Tibial nerve (tissue), 3 donors: Measurements from ENCODE around the gene ABCC10.

Source experiments
- POLR2A ChIP-seq, 2 donors: fragments of 450-650 bp; IDR thresholded peaks; one replicate each; pipeline ENCODE4 v1.6.1; 2017; ENCODE audit warnings: antibody characterized with exemption in 2 of 2, mild to moderate bottlenecking in 2 of 2, moderate library complexity in 2 of 2
- TF ChIP-seq, protein P1 (sequence below), 5 experiments: fragments of 200-600 bp in 3 of 5; fragments of 450-650 bp in 2 of 5; sonication (generic) in 3 of 5; IDR thresholded peaks; one replicate each; pipeline ENCODE4 v1.5.1; 2016 to 2019; ENCODE audit warnings: antibody characterized with exemption in 5 of 5, mild to moderate bottlenecking in 3 of 5, moderate library complexity in 2 of 5

DNA sequence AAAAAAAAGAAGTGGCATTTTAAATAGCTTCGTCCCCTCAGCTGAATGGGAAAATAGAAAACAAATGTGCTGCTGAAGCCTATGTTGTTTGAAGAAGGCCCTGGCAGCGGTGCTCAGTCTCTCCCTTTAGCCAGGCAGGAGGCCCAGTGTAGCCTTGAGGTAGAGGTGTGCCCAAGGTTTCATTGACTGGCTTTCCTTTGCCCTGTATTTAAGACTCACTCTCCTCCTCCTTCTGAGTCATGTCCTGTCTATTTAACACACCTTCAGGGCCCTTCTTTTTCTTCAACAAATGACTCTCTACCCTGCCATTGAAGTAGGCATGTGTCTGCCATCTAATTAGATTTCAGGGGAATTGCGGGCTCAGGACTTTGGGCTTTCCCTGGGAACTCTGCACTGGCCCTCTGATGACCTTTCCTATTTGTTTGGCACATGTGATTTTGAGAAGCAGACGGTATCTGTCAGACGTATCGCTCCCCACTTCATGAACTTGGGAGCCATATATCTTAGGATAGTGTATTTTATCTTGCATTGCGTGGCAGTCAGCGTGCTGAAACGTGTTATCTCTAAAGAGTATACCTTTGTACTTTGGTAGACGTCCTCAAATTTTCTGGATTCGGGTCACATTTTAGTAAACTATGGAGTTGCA is 54.4 kb downstream of the ABCC10 start:
- no peak for TF ChIP-seq POLR2A (IDR thresholded peaks at IDR 0.05)
- TF ChIP-seq, protein P1, sequence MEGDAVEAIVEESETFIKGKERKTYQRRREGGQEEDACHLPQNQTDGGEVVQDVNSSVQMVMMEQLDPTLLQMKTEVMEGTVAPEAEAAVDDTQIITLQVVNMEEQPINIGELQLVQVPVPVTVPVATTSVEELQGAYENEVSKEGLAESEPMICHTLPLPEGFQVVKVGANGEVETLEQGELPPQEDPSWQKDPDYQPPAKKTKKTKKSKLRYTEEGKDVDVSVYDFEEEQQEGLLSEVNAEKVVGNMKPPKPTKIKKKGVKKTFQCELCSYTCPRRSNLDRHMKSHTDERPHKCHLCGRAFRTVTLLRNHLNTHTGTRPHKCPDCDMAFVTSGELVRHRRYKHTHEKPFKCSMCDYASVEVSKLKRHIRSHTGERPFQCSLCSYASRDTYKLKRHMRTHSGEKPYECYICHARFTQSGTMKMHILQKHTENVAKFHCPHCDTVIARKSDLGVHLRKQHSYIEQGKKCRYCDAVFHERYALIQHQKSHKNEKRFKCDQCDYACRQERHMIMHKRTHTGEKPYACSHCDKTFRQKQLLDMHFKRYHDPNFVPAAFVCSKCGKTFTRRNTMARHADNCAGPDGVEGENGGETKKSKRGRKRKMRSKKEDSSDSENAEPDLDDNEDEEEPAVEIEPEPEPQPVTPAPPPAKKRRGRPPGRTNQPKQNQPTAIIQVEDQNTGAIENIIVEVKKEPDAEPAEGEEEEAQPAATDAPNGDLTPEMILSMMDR (IDR thresholded peaks at IDR 0.05): no peak
